GM12801 (cell line): ENCODE results near the gene ZDHHC6.

ENCODE experiments used
- TF ChIP-seq, protein P1 (sequence below): IDR thresholded peaks from one replicate; pipeline ENCODE4 v1.5.1; 2011; ENCODE audit warnings: control low read depth; ENCODE audit not compliant: insufficient read length; ENCODE audit errors: extremely low read depth

The ZDHHC6 gene

DNA sequence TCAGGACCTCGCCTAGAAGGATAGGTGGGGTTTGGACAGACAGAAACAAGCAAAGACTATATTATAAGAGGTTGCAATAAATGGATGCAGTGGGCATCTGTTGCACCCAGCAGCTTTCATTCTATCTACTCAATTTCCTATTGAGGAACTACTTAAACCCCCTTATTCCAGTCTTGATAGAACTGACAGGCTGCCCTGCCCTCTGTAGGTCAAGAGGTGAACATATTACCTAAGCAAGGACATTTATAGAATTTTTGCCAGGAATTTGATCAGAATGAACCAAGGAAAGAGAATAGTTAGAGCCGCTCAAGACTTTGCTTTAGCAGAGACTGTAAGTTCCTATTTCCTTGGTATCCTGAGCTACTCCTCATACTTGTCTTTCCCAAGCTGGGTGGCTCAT is 9.8 kb upstream of the ZDHHC6 start:
- TF ChIP-seq, protein P1, sequence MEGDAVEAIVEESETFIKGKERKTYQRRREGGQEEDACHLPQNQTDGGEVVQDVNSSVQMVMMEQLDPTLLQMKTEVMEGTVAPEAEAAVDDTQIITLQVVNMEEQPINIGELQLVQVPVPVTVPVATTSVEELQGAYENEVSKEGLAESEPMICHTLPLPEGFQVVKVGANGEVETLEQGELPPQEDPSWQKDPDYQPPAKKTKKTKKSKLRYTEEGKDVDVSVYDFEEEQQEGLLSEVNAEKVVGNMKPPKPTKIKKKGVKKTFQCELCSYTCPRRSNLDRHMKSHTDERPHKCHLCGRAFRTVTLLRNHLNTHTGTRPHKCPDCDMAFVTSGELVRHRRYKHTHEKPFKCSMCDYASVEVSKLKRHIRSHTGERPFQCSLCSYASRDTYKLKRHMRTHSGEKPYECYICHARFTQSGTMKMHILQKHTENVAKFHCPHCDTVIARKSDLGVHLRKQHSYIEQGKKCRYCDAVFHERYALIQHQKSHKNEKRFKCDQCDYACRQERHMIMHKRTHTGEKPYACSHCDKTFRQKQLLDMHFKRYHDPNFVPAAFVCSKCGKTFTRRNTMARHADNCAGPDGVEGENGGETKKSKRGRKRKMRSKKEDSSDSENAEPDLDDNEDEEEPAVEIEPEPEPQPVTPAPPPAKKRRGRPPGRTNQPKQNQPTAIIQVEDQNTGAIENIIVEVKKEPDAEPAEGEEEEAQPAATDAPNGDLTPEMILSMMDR = no peak

DNA sequence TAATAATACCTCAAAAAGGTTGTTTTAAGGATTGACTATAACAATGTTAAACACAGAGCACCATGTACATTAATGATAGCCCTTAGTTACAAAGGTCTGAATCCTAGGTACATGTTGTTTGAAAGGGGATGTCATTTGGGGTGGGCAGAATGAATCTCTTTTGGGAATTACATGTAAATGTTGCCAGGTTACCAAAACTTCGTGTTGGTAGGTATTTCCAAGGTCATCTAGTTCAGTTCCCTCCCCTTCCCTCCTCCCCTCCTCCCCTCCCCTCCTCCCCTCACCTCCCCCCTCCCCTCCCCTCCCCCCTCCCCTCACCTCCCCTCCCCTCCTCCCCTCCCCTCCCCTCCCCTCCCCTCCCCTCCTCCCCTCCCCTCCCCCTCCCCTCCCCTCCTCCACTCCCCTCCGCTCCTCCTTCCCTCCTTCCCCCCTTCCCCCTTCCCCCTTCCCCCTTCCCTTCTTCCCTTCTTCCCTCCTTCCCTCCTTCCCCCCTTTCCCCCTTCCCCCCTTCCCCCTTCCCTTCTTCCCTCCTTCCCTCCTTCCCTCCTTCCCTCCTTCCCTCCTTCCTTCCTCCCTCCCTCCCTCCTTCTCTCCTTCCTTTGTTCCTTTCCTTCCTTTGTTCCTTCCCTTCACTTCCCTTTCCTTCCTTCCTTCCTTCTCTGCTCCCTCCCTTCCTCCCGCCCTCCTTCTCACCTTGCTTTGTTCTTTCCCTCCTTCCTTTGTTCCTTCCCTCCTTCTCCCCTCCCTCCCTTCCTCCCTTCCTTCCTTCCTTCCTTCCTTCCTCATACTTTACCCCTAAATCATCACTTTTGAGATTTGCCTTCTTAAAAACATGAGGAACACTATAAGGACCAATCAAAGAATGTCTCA is 8.4 kb upstream of the ZDHHC6 start:
- TF ChIP-seq, protein P1 = no peak

DNA sequence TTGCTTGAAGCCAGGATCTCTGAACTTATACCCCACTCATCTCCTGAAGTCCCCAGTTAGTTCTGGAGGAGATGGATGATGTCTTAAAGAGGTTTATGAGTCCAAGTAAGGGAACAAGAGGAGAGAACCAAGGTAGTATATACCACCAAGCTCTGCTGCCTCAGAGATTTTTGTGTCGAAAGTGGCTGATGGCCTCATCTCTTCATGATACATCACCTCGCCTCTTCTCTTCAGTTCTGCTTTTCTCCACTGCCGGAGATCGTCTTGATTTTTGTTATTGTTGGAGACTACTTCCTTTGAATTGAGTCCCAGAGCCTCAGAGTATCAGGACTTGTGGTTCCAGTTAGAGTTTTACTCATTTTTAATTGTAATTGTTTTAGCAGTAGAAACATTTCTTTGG is 2.2 kb upstream of the ZDHHC6 start:
- TF ChIP-seq, protein P1 = no peak

DNA sequence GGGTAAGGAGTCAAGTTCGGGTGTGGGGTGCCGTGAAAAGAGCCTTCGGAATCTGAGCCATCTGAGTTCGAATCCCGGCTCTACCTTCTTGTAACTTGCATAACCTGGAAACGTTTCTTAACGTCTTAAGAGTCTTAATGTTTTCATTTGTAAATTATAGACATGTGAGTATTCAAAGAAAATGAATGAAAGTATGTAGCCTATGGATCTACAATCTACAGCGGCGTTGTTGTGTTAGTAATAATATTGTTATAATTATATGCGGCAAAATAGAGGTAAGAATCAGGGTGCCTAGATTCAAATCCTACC is 860 bp upstream of the ZDHHC6 start:
- TF ChIP-seq, protein P1 = no peak

DNA sequence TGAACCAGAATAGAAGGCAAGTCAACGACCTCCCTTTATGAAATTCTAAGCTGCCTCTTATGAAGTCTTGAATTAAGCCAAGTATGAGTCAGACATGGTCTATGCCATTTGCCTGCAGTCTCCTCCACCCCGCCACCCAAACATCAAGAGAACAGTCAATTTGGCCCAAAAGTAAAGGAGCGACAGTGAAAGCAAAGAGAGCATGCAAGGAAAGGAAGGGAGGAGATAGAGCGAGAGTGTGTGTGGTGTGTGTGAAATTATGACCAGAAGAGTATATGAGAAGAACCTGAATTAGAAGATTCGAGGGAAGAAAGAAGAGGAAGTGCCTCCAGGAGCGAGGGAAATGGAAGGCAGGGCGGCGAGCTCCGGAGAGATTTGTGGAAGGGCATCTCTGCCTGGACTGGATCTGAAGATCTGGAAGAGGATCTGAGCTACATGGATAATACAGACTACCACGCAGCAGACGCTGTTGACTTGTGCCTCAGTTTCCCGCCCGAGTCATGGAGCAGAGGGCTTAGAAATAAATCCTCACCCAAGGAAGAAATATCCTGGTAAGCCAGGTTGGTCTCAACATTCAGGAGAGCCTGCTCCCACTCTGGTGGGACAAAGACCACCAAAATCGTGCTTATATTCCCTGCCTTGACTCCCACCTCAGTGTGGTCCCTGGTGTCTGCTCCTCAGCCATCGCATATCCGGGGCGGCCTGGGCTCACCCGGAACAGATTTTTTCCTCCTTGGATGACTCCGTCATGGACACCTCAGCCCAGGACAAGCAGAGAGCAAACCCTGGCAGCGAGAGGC is 459 bp downstream of the ZDHHC6 start:
- TF ChIP-seq, protein P1 = no peak

DNA sequence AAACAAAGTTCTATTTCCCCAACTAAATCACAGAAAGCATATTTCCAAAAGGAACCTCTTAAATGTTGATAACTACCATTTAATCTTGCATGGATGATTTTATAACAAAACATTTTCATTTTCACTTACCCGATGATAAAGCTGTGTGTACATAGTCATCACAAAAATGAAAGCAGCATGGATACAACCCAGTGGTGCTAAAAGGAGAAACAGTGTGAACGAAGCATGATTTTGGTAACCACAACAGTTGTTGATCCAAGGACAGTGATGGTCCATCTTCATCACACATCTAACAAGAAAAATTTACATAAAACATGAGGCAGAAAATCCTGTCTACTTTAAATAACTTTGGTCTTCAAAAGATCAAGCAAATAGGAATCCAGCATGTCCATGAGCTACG is 4.7 kb downstream of the ZDHHC6 start:
- TF ChIP-seq, protein P1 = no peak

DNA sequence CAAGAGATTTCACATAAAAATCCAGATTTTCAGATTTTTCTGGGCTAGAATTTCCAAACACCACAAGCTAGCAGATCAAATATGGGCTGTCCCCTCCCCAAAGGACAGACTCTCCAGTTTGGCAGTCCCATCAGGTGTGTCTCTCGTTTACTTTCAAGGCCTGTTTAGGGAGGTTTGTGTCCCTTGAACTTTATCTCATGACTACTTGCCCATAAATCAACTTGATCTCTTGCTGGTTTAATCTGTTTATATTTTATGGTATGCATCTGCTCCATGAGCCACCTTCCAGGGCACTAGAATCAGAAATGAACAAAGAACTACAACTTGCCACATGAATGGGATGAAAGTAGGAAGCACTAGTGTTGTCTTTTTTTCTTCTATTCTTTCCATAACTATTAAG is 5.2 kb downstream of the ZDHHC6 start:
- TF ChIP-seq, protein P1 = no peak
